ENCODE results near the gene UNCX.
"Not testable (repeated sequence)": the region's sequence is repeated elsewhere in the genome, so short reads cannot be mapped to it uniquely, and the experiment has no call there.

The UNCX gene

GRCh38 chr7:1209097-1209496 lies 23.6 kb upstream of the UNCX start:
- no peak for DNase-seq (ENCODE audit: low read depth, low spot score)

DNA sequence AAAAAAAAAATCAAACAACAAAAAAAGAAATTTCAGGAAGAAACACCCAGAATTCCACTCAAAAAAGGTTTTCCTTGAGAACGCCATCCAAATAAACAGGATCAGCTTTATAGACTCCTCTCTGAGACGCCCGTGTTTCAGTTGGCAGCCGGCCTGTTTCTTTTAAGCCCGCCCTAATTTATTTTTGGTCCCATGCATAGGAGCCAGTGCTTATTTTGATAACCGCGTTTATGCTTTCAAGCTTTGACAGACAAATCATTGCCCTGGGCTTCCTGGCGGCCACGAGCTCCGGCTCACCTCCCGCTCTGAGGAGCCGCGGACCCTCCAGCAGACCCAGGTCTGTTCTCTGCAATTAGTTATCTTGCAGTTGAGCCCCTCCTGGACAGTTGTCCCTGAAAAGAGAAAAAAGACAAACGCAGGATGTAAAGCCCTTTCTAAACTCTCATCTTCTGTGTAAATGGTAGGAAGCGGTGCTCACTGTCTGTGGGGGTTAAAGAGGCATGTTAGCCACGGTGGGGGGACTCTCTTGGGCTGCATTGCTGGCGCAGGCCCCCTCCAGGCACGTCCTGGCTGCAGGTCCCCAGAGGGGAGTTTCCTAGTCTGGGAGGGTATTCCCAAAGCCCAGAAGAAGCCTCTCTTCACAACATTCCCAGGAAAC lies 22.2 kb upstream of the UNCX start:
- no peak for TF ChIP-seq YY1 (IDR thresholded peaks at IDR 0.05; ENCODE audit: insufficient read depth, insufficient read length)
- no peak for TF ChIP-seq SUZ12 (IDR thresholded peaks at IDR 0.05; ENCODE audit: extremely low read depth, insufficient read depth, insufficient read length)
- no peak for TF ChIP-seq ZNF274 (IDR thresholded peaks at IDR 0.05; ENCODE audit: low read depth, low read length)
- H3K4me3 ChIP-seq (ENCODE audit: insufficient read length, low read depth) = no peak overlapping the region
- H3K9ac ChIP-seq (ENCODE audit: insufficient read length, low read depth) = no peak overlapping the region
- DNase-seq (ENCODE audit: low read depth, low spot score) = no peak
- H3K9me3 ChIP-seq (ENCODE audit: insufficient read depth, low read length) = no peaks in the 10 kb centered on the region
- H3K36me3 ChIP-seq (ENCODE audit: insufficient read depth, insufficient read length, low read length) = no peaks in the 10 kb centered on the region
- H3K4me1 ChIP-seq (ENCODE audit: insufficient read depth, insufficient read length) = peaks cover 4% of the 10 kb centered on the region
- no peaks in the 10 kb centered on the region for H3K27me3 ChIP-seq (ENCODE audit: insufficient read depth, insufficient read length)

More at GRCh38 chr7:1209097-1209496, 23.6 kb upstream of the UNCX start:
- TF ChIP-seq SUZ12 (IDR thresholded peaks at IDR 0.05; ENCODE audit: extremely low read depth, insufficient read depth, insufficient read length) (no peak), ZNF274 (IDR thresholded peaks at IDR 0.05; ENCODE audit: low read depth, low read length) (no peak), YY1 (IDR thresholded peaks at IDR 0.05; ENCODE audit: insufficient read depth, insufficient read length) (no peak)
- Histone ChIP-seq H3K36me3 (ENCODE audit: insufficient read depth, insufficient read length, low read length) (no peaks in the 10 kb centered on the region), H3K9ac (ENCODE audit: insufficient read length, low read depth) (no peak overlapping the region), H3K4me1 (ENCODE audit: insufficient read depth, insufficient read length) (peaks cover 6% of the 10 kb centered on the region), H3K27me3 (ENCODE audit: insufficient read depth, insufficient read length) (no peaks in the 10 kb centered on the region), H3K9me3 (ENCODE audit: insufficient read depth, low read length) (no peaks in the 10 kb centered on the region), H3K4me3 (ENCODE audit: insufficient read length, low read depth) (no peak overlapping the region)

DNA sequence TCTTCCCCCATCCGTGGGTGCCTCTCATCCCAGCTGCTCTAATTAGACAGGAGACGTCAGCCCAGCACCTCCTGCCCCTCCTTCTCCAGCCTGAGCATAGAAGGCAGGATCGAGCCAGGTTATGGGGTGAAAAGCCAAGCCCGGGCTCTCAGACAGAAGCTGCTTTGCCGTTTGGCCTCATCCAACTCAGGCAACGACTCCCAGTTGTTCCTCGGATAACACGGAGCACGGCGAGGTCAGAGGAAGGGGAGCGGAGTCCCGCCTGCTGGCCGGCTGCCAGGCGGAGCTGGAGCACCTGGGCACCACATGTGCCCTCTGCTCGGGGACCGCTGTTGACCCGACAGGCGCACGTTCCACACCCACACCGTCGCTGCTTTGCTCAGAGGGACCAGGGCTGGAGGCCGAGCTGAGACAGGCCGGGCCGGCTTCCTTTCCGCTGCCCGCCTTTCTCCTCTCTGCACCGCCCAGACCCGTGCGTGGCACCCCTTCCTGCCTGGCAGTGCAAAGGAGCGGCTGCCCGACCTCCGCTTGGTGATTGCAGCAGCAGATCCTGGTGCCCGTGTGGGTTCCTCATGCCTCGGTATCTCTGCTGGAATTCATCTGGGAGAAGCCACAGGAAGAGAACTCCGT lies 21.6 kb upstream of the UNCX start:
- H3K4me3 ChIP-seq (ENCODE audit: insufficient read length, low read depth) = no peak overlapping the region
- peaks cover 4% of the 10 kb centered on the region for H3K4me1 ChIP-seq (ENCODE audit: insufficient read depth, insufficient read length)
- DNase-seq (ENCODE audit: low read depth, low spot score) = no peak
- no peaks in the 10 kb centered on the region for H3K27me3 ChIP-seq (ENCODE audit: insufficient read depth, insufficient read length)
- H3K9ac ChIP-seq (ENCODE audit: insufficient read length, low read depth) = no peak overlapping the region
- H3K9me3 ChIP-seq (ENCODE audit: insufficient read depth, low read length) = no peaks in the 10 kb centered on the region
- H3K36me3 ChIP-seq (ENCODE audit: insufficient read depth, insufficient read length, low read length) = no peaks in the 10 kb centered on the region
- no peak for TF ChIP-seq ZNF274 (IDR thresholded peaks at IDR 0.05; ENCODE audit: low read depth, low read length)
- TF ChIP-seq SUZ12 (IDR thresholded peaks at IDR 0.05; ENCODE audit: extremely low read depth, insufficient read depth, insufficient read length) = no peak
- TF ChIP-seq YY1 (IDR thresholded peaks at IDR 0.05; ENCODE audit: insufficient read depth, insufficient read length) = no peak

DNA sequence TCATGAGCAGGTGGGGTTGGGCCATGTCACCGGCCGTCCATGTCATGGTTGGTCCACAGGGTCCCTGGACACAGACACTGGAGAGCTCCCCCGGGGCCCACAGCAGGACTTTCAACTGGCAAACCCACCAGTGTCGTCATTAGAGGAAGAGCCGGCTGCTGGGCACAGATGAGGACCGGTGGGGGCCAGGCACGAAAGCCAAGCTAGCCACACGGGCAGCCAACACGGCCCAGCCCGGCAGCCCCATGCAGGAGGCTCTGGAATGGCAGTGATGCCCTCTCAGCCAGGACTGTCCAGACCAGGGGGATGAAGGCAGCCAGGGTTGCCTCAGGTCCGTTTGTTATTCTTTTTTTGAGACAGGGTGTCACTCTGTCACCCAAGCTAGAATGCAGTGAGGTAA lies 21.1 kb upstream of the UNCX start:
- TF ChIP-seq SUZ12 (IDR thresholded peaks at IDR 0.05; ENCODE audit: extremely low read depth, insufficient read depth, insufficient read length) = no peak
- TF ChIP-seq ZNF274 (IDR thresholded peaks at IDR 0.05; ENCODE audit: low read depth, low read length) = no peak
- no peak for TF ChIP-seq YY1 (IDR thresholded peaks at IDR 0.05; ENCODE audit: insufficient read depth, insufficient read length)
- H3K27me3 ChIP-seq (ENCODE audit: insufficient read depth, insufficient read length) = no peaks in the 10 kb centered on the region
- H3K36me3 ChIP-seq (ENCODE audit: insufficient read depth, insufficient read length, low read length) = no peaks in the 10 kb centered on the region
- peaks cover 4% of the 10 kb centered on the region for H3K4me1 ChIP-seq (ENCODE audit: insufficient read depth, insufficient read length)
- H3K9me3 ChIP-seq (ENCODE audit: insufficient read depth, low read length) = no peaks in the 10 kb centered on the region
- H3K9ac ChIP-seq (ENCODE audit: insufficient read length, low read depth) = no peak overlapping the region
- no peak overlapping the region for H3K4me3 ChIP-seq (ENCODE audit: insufficient read length, low read depth)
- DNase-seq (ENCODE audit: low read depth, low spot score) = no peak

DNA sequence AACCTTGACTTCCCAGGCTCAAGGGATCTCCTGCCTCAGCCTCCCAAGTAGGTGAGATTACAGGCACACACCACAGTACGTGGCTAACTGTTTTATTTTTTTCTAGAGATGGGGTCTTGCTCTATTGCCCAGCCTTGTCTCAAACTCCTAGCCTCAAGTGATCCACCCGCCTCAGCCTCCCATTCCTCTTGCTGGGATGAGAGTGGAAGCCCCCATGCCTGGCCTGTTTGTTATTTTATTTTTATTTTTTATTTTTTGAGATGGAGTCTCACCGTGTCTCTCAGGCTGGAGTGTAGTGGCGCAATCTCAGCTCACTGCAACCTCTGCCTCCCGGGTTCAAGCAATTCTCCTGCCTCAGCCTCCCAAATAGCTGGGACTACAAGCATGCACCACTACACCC lies 20.6 kb upstream of the UNCX start:
- H3K4me3 ChIP-seq (ENCODE audit: insufficient read length, low read depth); H3K9me3 ChIP-seq (ENCODE audit: insufficient read depth, low read length); H3K4me1 ChIP-seq (ENCODE audit: insufficient read depth, insufficient read length); H3K27me3 ChIP-seq (ENCODE audit: insufficient read depth, insufficient read length); H3K36me3 ChIP-seq (ENCODE audit: insufficient read depth, insufficient read length, low read length); DNase-seq (ENCODE audit: low read depth, low spot score); H3K9ac ChIP-seq (ENCODE audit: insufficient read length, low read depth): not testable (repeated sequence)

GRCh38 chr7:1214516-1214915 lies 18.2 kb upstream of the UNCX start:
- DNase-seq (ENCODE audit: low read depth, low spot score) = no peak
- Histone ChIP-seq H3K36me3 (ENCODE audit: insufficient read depth, insufficient read length, low read length) (no peaks in the 10 kb centered on the region), H3K9me3 (ENCODE audit: insufficient read depth, low read length) (no peaks in the 10 kb centered on the region), H3K4me1 (ENCODE audit: insufficient read depth, insufficient read length) (peaks cover 6% of the 10 kb centered on the region), H3K4me3 (ENCODE audit: insufficient read length, low read depth) (no peak overlapping the region), H3K27me3 (ENCODE audit: insufficient read depth, insufficient read length) (no peaks in the 10 kb centered on the region), H3K9ac (ENCODE audit: insufficient read length, low read depth) (no peak overlapping the region)
- no peak for TF ChIP-seq ZNF274 (IDR thresholded peaks at IDR 0.05; ENCODE audit: low read depth, low read length)
- TF ChIP-seq SUZ12 (IDR thresholded peaks at IDR 0.05; ENCODE audit: extremely low read depth, insufficient read depth, insufficient read length) = no peak
- no peak for TF ChIP-seq YY1 (IDR thresholded peaks at IDR 0.05; ENCODE audit: insufficient read depth, insufficient read length)

GRCh38 chr7:1218541-1219165 lies 14.0 kb upstream of the UNCX start:
- Histone ChIP-seq H3K4me1 (ENCODE audit: insufficient read depth, insufficient read length) (peaks cover 8% of the 10 kb centered on the region), H3K27me3 (ENCODE audit: insufficient read depth, insufficient read length) (peaks cover 30% of the 10 kb centered on the region), H3K9ac (ENCODE audit: insufficient read length, low read depth) (no peak overlapping the region), H3K4me3 (ENCODE audit: insufficient read length, low read depth) (no peak overlapping the region), H3K9me3 (ENCODE audit: insufficient read depth, low read length) (no peaks in the 10 kb centered on the region), H3K36me3 (ENCODE audit: insufficient read depth, insufficient read length, low read length) (no peaks in the 10 kb centered on the region)
- DNase-seq (ENCODE audit: low read depth, low spot score) = no peak
- TF ChIP-seq YY1 (IDR thresholded peaks at IDR 0.05; ENCODE audit: insufficient read depth, insufficient read length) = no peak
- no peak for TF ChIP-seq ZNF274 (IDR thresholded peaks at IDR 0.05; ENCODE audit: low read depth, low read length)
- TF ChIP-seq SUZ12 (IDR thresholded peaks at IDR 0.05; ENCODE audit: extremely low read depth, insufficient read depth, insufficient read length) = no peak

All from NT2/D1 (cell line).